Smooth muscle cell (in vitro differentiated cells): ENCODE results near the gene SH3RF3. TPM values are rescaled to one million over a fixed set of nuclear protein-coding genes. Genes with fewer than 3 reads are reported as not detected.

Experiments used
- DNase-seq: peaks from one replicate; lab custom pipeline; 2025; ENCODE audit not compliant: unreplicated experiment; lab: John Stamatoyannopoulos, UW
- H2AFZ ChIP-seq: fragments of 200-600 bp; sonication (generic); 2 replicates; pipeline ENCODE4 v1.6.0; 2016; ENCODE audit warnings: antibody characterized with exemption, low read depth, mild to moderate bottlenecking
- H3F3A ChIP-seq: fragments of 200-600 bp; sonication (generic); 2 replicates; pipeline ENCODE4 v1.6.0; 2017; ENCODE audit warnings: antibody characterized with exemption, low read depth
- H3K27ac ChIP-seq: fragments of 200-600 bp; sonication (generic); 2 replicates; pipeline ENCODE4 v1.5.1; 2016; ENCODE audit warnings: low read depth, mild to moderate bottlenecking
- H3K27me3 ChIP-seq: fragments of 200-600 bp; sonication (generic); 2 replicates; pipeline ENCODE4 v1.6.1; 2016; ENCODE audit warnings: low read depth, mild to moderate bottlenecking
- H3K36me3 ChIP-seq: fragments of 200-600 bp; sonication (generic); 2 replicates; pipeline ENCODE4 v1.5.1; 2016; ENCODE audit warnings: low read depth
- H3K4me1 ChIP-seq: fragments of 200-600 bp; sonication (generic); 2 replicates; pipeline ENCODE4 v1.5.1; 2016; ENCODE audit warnings: low read depth
- H3K4me2 ChIP-seq: fragments of 200-600 bp; sonication (generic); 2 replicates; pipeline ENCODE4 v1.6.0; 2016; ENCODE audit warnings: mild to moderate bottlenecking
- H3K4me3 ChIP-seq: fragments of 200-600 bp; sonication (generic); 2 replicates; pipeline ENCODE4 v1.5.1; 2016; ENCODE audit warnings: mild to moderate bottlenecking
- H3K79me2 ChIP-seq: fragments of 200-600 bp; sonication (generic); 2 replicates; pipeline ENCODE4 v1.6.0; 2016; ENCODE audit warnings: low read depth, mild to moderate bottlenecking
- H3K9ac ChIP-seq: fragments of 200-600 bp; sonication (generic); 2 replicates; pipeline ENCODE4 v1.6.0; 2016; ENCODE audit warnings: low read depth
- H3K9me3 ChIP-seq: fragments of 200-600 bp; sonication (generic); replicated peaks from 2 replicates; pipeline ENCODE4 v1.5.1; 2016; ENCODE audit warnings: low read depth
- H4K20me1 ChIP-seq: fragments of 200-600 bp; sonication (generic); 2 replicates; pipeline ENCODE4 v1.6.0; 2016; ENCODE audit warnings: low read depth
- CTCF ChIP-seq: fragments of 200-600 bp; sonication (generic); IDR thresholded peaks from 2 replicates; pipeline ENCODE4 v1.5.1; 2017; ENCODE audit warnings: borderline replicate concordance, mild to moderate bottlenecking, antibody characterized with exemption; ENCODE audit not compliant: insufficient read depth, poor library complexity, severe bottlenecking
- WGBS: methylation state at CpG from one replicate; pipeline ENCODE4 v1.1.7; 2016; ENCODE audit warnings: low lambda C conversion rate; 5-methylcytosine and 5-hydroxymethylcytosine counted together
- polyA plus RNA-seq: library from polyadenylated mRNA; unstranded; fragments of >200 nt; fragmentation: Nextera tagmentation; extraction: Ambion mirVana; gene quantifications from 2 replicates; pipeline ENCODE4 v1.2.1, GENCODE V29; 2016
- total RNA-seq: library from RNA; depleted of rRNA; stranded (reverse); fragments of >200 nt; gene quantifications from 2 replicates; pipeline ENCODE4 v1.2.3, GENCODE V29; 2014

Gene SH3RF3
- total and polyA plus RNA-seq, 2 experiments from 2014 or later = 6.6 to 11.8 TPM

- Histone ChIP-seq H3K79me2 (peaks cover 12% of the 10 kb centered on the region), H3F3A (no peaks in the 10 kb centered on the region), H3K36me3 (no peaks in the 10 kb centered on the region), H3K27ac (peak overlapping the region; percentile 39), H3K4me3 (no peak overlapping the region), H3K9me3 (no peaks in the 10 kb centered on the region), H3K9ac (no peak overlapping the region), H3K27me3 (no peaks in the 10 kb centered on the region), H3K4me1 (peaks cover 21% of the 10 kb centered on the region), H2AFZ (no peak overlapping the region), H4K20me1 (no peaks in the 10 kb centered on the region), H3K4me2 (peak overlapping the region; percentile 31)
- DNase-seq = no peak
- 72% methylated on average over 9 of the region's 9 CpGs for WGBS
- no peak for TF ChIP-seq CTCF
These were observed 203.9 kb downstream of the SH3RF3 start for GRCh38 chr2:109332880-109333279.

GRCh38 chr2:109333414-109334210 lies 204.6 kb downstream of the SH3RF3 start:
- Histone ChIP-seq H4K20me1 (no peaks in the 10 kb centered on the region), H3K4me1 (peaks cover 21% of the 10 kb centered on the region)

GRCh38 chr2:109335631-109336176 lies 206.7 kb downstream of the SH3RF3 start:
- no peak overlapping the region for H3K4me3 ChIP-seq
- no peaks in the 10 kb centered on the region for H3K27me3 ChIP-seq
- H4K20me1 ChIP-seq = no peaks in the 10 kb centered on the region
- no peak overlapping the region for H3K9ac ChIP-seq
- no peak for DNase-seq
- H3K36me3 ChIP-seq = no peaks in the 10 kb centered on the region
- no peaks in the 10 kb centered on the region for H3K9me3 ChIP-seq
- peak overlapping the region; percentile 82 for H3K27ac ChIP-seq
- peak overlapping the region; percentile 38 for H2AFZ ChIP-seq
- H3K79me2 ChIP-seq = no peaks in the 10 kb centered on the region
- peaks cover 21% of the 10 kb centered on the region for H3K4me1 ChIP-seq
- H3K4me2 ChIP-seq = peak overlapping the region; percentile 76
- 18% methylated on average over 12 of the region's 12 CpGs for WGBS
- no peak for TF ChIP-seq CTCF
- H3F3A ChIP-seq = no peaks in the 10 kb centered on the region

More at GRCh38 chr2:109333414-109334210, 204.6 kb downstream of the SH3RF3 start:
- H3K4me3 ChIP-seq = no peak overlapping the region
- no peak overlapping the region for H2AFZ ChIP-seq
- peak; percentile 40 for TF ChIP-seq CTCF
- no peaks in the 10 kb centered on the region for H3K9me3 ChIP-seq
- peak overlapping the region; percentile 31 for H3K4me2 ChIP-seq
- H3K79me2 ChIP-seq = peaks cover 4% of the 10 kb centered on the region
- no peaks in the 10 kb centered on the region for H3K27me3 ChIP-seq
- H3K27ac ChIP-seq = peak overlapping the region; percentile 39
- no peaks in the 10 kb centered on the region for H3F3A ChIP-seq
- H3K9ac ChIP-seq = no peak overlapping the region
- DNase-seq = no peak
- WGBS = 69% methylated on average over 7 of the region's 7 CpGs
- H3K36me3 ChIP-seq = no peaks in the 10 kb centered on the region
